GM21367 (cell line): Measurements from ENCODE around the gene MARCKSL1.
"Not testable (repeated sequence)": the region's sequence is repeated elsewhere in the genome, so short reads cannot be mapped to it uniquely, and the experiment has no call there.

ENCODE experiments used
- ATAC-seq: cut with Tn5 transposase; IDR thresholded peaks from one replicate; pipeline ENCODE4 v1.9.1; 2021; ENCODE audit not compliant: unreplicated experiment

The MARCKSL1 gene

GRCh38 chr1:32291145-32291707 lies 44.8 kb downstream of the MARCKSL1 start:
- no peak for ATAC-seq

DNA sequence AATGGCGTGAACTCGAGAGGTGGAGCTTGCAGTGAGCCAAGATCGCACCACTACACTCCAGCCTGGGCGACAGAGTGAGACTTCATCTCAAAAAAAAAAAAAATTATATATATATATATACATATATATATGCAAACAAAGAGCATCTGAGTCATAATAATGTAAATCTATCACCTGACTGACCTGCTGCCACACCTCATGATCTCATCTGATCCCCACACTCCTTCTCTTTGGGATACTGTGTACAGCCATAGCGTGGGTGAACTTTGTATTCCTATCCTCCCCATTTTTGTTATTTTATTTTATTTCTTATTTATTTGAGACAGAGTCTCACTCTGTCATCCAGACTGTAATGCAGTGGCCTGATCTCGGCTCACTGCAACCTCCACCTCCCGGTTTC lies 46.8 kb downstream of the MARCKSL1 start:
- ATAC-seq = no peak

- no peak for ATAC-seq
Measured at GRCh38 chr1:32286763-32287162, 49.3 kb downstream of the MARCKSL1 start.

DNA sequence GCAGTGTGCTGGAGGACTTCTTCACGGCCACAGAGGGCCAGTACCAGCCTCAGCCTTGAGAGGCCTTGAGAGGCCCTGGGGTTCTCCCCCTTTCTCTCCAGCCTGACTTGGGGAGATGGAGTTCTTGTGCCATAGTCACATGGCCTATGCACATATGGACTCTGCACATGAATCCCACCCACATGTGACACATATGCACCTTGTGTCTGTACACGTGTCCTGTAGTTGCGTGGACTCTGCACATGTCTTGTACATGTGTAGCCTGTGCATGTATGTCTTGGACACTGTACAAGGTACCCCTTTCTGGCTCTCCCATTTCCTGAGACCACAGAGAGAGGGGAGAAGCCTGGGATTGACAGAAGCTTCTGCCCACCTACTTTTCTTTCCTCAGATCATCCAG lies 50.4 kb downstream of the MARCKSL1 start:
- no peak for ATAC-seq

DNA sequence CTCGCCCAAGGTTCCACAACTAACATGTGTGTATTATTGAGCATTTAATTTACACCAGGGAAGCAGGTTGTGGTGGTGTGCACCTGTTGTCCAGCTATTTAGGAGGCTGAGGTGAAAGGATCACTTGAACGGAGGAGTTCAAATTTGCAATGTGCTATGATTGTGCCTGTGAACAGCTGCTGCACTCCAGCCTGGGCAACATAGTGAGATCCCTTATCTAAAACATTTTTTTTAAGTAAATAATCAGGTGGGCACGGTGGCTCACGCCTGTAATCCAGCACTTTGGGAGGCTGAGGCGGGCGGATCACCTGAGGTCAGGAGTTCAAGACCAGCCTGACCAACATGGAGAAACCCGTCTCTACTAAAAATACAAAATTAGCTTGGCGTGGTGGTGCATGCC lies 51.3 kb downstream of the MARCKSL1 start:
- not testable (repeated sequence) for ATAC-seq
